T-helper 1 cell treated with Interleukin-12 subunit alpha and Interleukin-12 subunit beta and Interleukin-4 antibody, amounts not matched to agents 30 μg/mL and 1 μg/mL, for 36 hours (primary cell): ENCODE data around the gene RAB12.

Experiments used
- H3K27ac Mint-ChIP-seq: one replicate; pipeline ENCODE4 v1.8.0; 2021; ENCODE audit warnings: mild to moderate bottlenecking, mixed read lengths
- H3K27me3 Mint-ChIP-seq: one replicate; pipeline ENCODE4 v1.8.0; 2021; ENCODE audit warnings: low read depth, mixed read lengths
- H3K36me3 Mint-ChIP-seq: one replicate; pipeline ENCODE4 v1.8.0; 2021; ENCODE audit warnings: low read depth, mixed read lengths
- H3K4me1 Mint-ChIP-seq: one replicate; pipeline ENCODE4 v1.8.0; 2021; ENCODE audit warnings: low read depth, mixed read lengths
- H3K4me3 Mint-ChIP-seq: one replicate; pipeline ENCODE4 v1.8.0; 2021; ENCODE audit warnings: mild to moderate bottlenecking, moderate library complexity, mixed read lengths
- H3K9me3 Mint-ChIP-seq: one replicate; pipeline ENCODE4 v1.8.0; 2021; ENCODE audit warnings: mixed read lengths

The RAB12 gene

GRCh38 chr18:8669571-8669970, 60.3 kb downstream of the RAB12 start:
- H3K27me3 Mint-ChIP-seq, result no peaks in the 10 kb centered on the region
- no peaks in the 10 kb centered on the region for H3K4me1 Mint-ChIP-seq
- H3K9me3 Mint-ChIP-seq, result no peaks in the 10 kb centered on the region
- H3K36me3 Mint-ChIP-seq, result no peaks in the 10 kb centered on the region
- no peak overlapping the region for H3K4me3 Mint-ChIP-seq
- H3K27ac Mint-ChIP-seq, result no peak overlapping the region

GRCh38 chr18:8673256-8674209, 64.3 kb downstream of the RAB12 start:
- H3K27me3 Mint-ChIP-seq, result no peaks in the 10 kb centered on the region
- H3K4me3 Mint-ChIP-seq, result no peak overlapping the region
- no peak overlapping the region for H3K27ac Mint-ChIP-seq
- no peaks in the 10 kb centered on the region for H3K4me1 Mint-ChIP-seq
- H3K36me3 Mint-ChIP-seq, result no peaks in the 10 kb centered on the region
- no peaks in the 10 kb centered on the region for H3K9me3 Mint-ChIP-seq

GRCh38 chr18:8675057-8675456, 65.8 kb downstream of the RAB12 start:
- Mint-ChIP-seq H3K4me1 (no peaks in the 10 kb centered on the region), H3K36me3 (no peaks in the 10 kb centered on the region), H3K27ac (no peak overlapping the region), H3K27me3 (no peaks in the 10 kb centered on the region), H3K4me3 (no peak overlapping the region), H3K9me3 (no peaks in the 10 kb centered on the region)

- H3K9me3 Mint-ChIP-seq, result no peaks in the 10 kb centered on the region
- no peaks in the 10 kb centered on the region for H3K36me3 Mint-ChIP-seq
- no peaks in the 10 kb centered on the region for H3K27me3 Mint-ChIP-seq
- H3K4me1 Mint-ChIP-seq, result no peaks in the 10 kb centered on the region
- H3K4me3 Mint-ChIP-seq, result no peak overlapping the region
- H3K27ac Mint-ChIP-seq, result no peak overlapping the region
These were observed 72.0 kb downstream of the RAB12 start for GRCh38 chr18:8681196-8681595.

- Mint-ChIP-seq H3K9me3 (no peaks in the 10 kb centered on the region), H3K27ac (no peak overlapping the region), H3K4me1 (no peaks in the 10 kb centered on the region), H3K4me3 (no peak overlapping the region), H3K36me3 (no peaks in the 10 kb centered on the region), H3K27me3 (peaks cover 5% of the 10 kb centered on the region)
These were observed 75.3 kb downstream of the RAB12 start for GRCh38 chr18:8684577-8684976.

- H3K4me1 Mint-ChIP-seq, result no peaks in the 10 kb centered on the region
- H3K9me3 Mint-ChIP-seq, result no peaks in the 10 kb centered on the region
- no peaks in the 10 kb centered on the region for H3K36me3 Mint-ChIP-seq
- peaks cover 5% of the 10 kb centered on the region for H3K27me3 Mint-ChIP-seq
- no peak overlapping the region for H3K4me3 Mint-ChIP-seq
- H3K27ac Mint-ChIP-seq, result no peak overlapping the region
These were observed 76.1 kb downstream of the RAB12 start for GRCh38 chr18:8685141-8685913.

GRCh38 chr18:8685914-8686216, 76.6 kb downstream of the RAB12 start:
- H3K4me3 Mint-ChIP-seq, result no peak overlapping the region
- H3K27ac Mint-ChIP-seq, result no peak overlapping the region
- H3K9me3 Mint-ChIP-seq, result no peaks in the 10 kb centered on the region
- no peaks in the 10 kb centered on the region for H3K4me1 Mint-ChIP-seq
- H3K36me3 Mint-ChIP-seq, result no peaks in the 10 kb centered on the region
- H3K27me3 Mint-ChIP-seq, result peaks cover 5% of the 10 kb centered on the region

- Mint-ChIP-seq H3K36me3 (no peaks in the 10 kb centered on the region), H3K4me1 (no peaks in the 10 kb centered on the region), H3K27ac (no peak overlapping the region), H3K4me3 (no peak overlapping the region), H3K9me3 (no peaks in the 10 kb centered on the region), H3K27me3 (peaks cover 5% of the 10 kb centered on the region)
These were observed 77.4 kb downstream of the RAB12 start for GRCh38 chr18:8686611-8687010.

GRCh38 chr18:8688216-8688800, 79.1 kb downstream of the RAB12 start:
- no peak overlapping the region for H3K27ac Mint-ChIP-seq
- no peak overlapping the region for H3K4me3 Mint-ChIP-seq
- no peaks in the 10 kb centered on the region for H3K36me3 Mint-ChIP-seq
- peaks cover 5% of the 10 kb centered on the region for H3K27me3 Mint-ChIP-seq
- H3K9me3 Mint-ChIP-seq, result no peaks in the 10 kb centered on the region
- H3K4me1 Mint-ChIP-seq, result no peaks in the 10 kb centered on the region

GRCh38 chr18:8688816-8689215, 79.6 kb downstream of the RAB12 start:
- H3K4me1 Mint-ChIP-seq, result no peaks in the 10 kb centered on the region
- peaks cover 5% of the 10 kb centered on the region for H3K27me3 Mint-ChIP-seq
- H3K9me3 Mint-ChIP-seq, result no peaks in the 10 kb centered on the region
- H3K27ac Mint-ChIP-seq, result no peak overlapping the region
- no peaks in the 10 kb centered on the region for H3K36me3 Mint-ChIP-seq
- H3K4me3 Mint-ChIP-seq, result no peak overlapping the region
